ENCODE data around the gene FAU. TPM values are rescaled to one million over a fixed set of nuclear protein-coding genes. Genes with fewer than 3 reads are reported as not detected.

Gene FAU
- total and polyA plus RNA-seq, 2 of the 13 experiments (the other 11 are each of a cell fraction or from before 2014, with no cell fraction given) = 374 to 869 TPM

- TF ChIP-seq EHMT2 (IDR thresholded peaks at IDR 0.05; ENCODE audit: borderline replicate concordance, low read depth, low read length) (no peak), ZNF234 (CRISPR knock-in tag; conservative IDR thresholded peaks at IDR 0.05) (no peak), ZNF878 (CRISPR knock-in tag; IDR thresholded peaks at IDR 0.05) (no peak), ZNF253 (CRISPR knock-in tag; IDR thresholded peaks at IDR 0.05; ENCODE audit: borderline replicate concordance) (no peak), ATAD3A (CRISPR knock-in tag; IDR thresholded peaks at IDR 0.05) (no peak), POGZ (CRISPR knock-in tag; IDR thresholded peaks at IDR 0.05) (peak; percentile 66; the same call in 1 of the 2 replicates), ZNF337 (CRISPR knock-in tag; IDR thresholded peaks at IDR 0.05; ENCODE audit: borderline replicate concordance, low read depth) (no peak), NR1H2 (CRISPR knock-in tag; IDR thresholded peaks at IDR 0.05; ENCODE audit: borderline replicate concordance, low read depth) (0 out of 2 replicates have a peak, but pooled peaks have one; percentile 5), ZNF607 (CRISPR knock-in tag; IDR thresholded peaks at IDR 0.05; ENCODE audit: borderline replicate concordance) (no peak), SOX6 (IDR thresholded peaks at IDR 0.05) (no peak), SOX6 (CRISPR knock-in tag; IDR thresholded peaks at IDR 0.05) (peak; percentile 64), ATRX (CRISPR knock-in tag; IDR thresholded peaks at IDR 0.05; ENCODE audit: borderline replicate concordance) (no peak), ZNF260 (CRISPR knock-in tag; IDR thresholded peaks at IDR 0.05; ENCODE audit: borderline replicate concordance, low read depth) (no peak), ZNF205 (CRISPR knock-in tag; IDR thresholded peaks at IDR 0.05) (no peak; the same call in 1 of the 2 replicates), XRCC5 (optimal IDR thresholded peaks at IDR 0.05; ENCODE audit: low read length) (peak; percentile 46), NFRKB (IDR thresholded peaks at IDR 0.05) (no peak), POGK (CRISPR knock-in tag; conservative IDR thresholded peaks at IDR 0.05) (0 out of 2 replicates have a peak, but pooled peaks have one; percentile 60), MTF1 (CRISPR knock-in tag; IDR thresholded peaks at IDR 0.05) (no peak), KAT8 (CRISPR knock-in tag; IDR thresholded peaks at IDR 0.05) (peak; percentile 97), TEF (CRISPR knock-in tag; IDR thresholded peaks at IDR 0.05) (peak; percentile 17; the same call in 1 of the 2 replicates), ZMYM2 (CRISPR knock-in tag; IDR thresholded peaks at IDR 0.05) (no peak), HNRNPL (IDR thresholded peaks at IDR 0.05; ENCODE audit: low read depth, low read length) (0 out of 2 replicates have a peak, but pooled peaks have one; percentile 65)
- TF ChIP-seq, protein P1, sequence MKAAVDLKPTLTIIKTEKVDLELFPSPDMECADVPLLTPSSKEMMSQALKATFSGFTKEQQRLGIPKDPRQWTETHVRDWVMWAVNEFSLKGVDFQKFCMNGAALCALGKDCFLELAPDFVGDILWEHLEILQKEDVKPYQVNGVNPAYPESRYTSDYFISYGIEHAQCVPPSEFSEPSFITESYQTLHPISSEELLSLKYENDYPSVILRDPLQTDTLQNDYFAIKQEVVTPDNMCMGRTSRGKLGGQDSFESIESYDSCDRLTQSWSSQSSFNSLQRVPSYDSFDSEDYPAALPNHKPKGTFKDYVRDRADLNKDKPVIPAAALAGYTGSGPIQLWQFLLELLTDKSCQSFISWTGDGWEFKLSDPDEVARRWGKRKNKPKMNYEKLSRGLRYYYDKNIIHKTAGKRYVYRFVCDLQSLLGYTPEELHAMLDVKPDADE (CRISPR knock-in tag; IDR thresholded peaks at IDR 0.05) = 0 out of 2 replicates have a peak, but pooled peaks have one; percentile 68
- TF ChIP-seq, protein P2, sequence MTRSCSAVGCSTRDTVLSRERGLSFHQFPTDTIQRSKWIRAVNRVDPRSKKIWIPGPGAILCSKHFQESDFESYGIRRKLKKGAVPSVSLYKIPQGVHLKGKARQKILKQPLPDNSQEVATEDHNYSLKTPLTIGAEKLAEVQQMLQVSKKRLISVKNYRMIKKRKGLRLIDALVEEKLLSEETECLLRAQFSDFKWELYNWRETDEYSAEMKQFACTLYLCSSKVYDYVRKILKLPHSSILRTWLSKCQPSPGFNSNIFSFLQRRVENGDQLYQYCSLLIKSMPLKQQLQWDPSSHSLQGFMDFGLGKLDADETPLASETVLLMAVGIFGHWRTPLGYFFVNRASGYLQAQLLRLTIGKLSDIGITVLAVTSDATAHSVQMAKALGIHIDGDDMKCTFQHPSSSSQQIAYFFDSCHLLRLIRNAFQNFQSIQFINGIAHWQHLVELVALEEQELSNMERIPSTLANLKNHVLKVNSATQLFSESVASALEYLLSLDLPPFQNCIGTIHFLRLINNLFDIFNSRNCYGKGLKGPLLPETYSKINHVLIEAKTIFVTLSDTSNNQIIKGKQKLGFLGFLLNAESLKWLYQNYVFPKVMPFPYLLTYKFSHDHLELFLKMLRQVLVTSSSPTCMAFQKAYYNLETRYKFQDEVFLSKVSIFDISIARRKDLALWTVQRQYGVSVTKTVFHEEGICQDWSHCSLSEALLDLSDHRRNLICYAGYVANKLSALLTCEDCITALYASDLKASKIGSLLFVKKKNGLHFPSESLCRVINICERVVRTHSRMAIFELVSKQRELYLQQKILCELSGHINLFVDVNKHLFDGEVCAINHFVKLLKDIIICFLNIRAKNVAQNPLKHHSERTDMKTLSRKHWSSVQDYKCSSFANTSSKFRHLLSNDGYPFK (CRISPR knock-in tag; IDR thresholded peaks at IDR 0.05; ENCODE audit: borderline replicate concordance) = peak; percentile 93; the same call in 1 of the 2 replicates
Observed at GRCh38 chr11:65121865-65122696, at the start of gene FAU, which contains the start of gene MRPL49 (continued).

Measured in HepG2 (cell line).